Astrocyte of the cerebellum (primary cell): ENCODE results near the gene LRRC71.

Experiments used
- DNase-seq: peaks from one replicate; pipeline ENCODE4 v3.0.0-alpha.2; 2011; ENCODE audit warnings: low read depth
- H3K4me3 ChIP-seq: 2 replicates; pipeline ENCODE4 v1.5.1; 2011; ENCODE audit warnings: mild to moderate bottlenecking, low read depth, low read length, moderate library complexity
- in situ Hi-C: cut with HindIII; loops from 2 replicates; pipeline ENCODE4 v1.10.0; 2017; ENCODE audit warnings: low sequenced_read_pairs
- TF ChIP-seq, protein P1 (sequence below): IDR thresholded peaks from 2 replicates; pipeline ENCODE4 v1.5.1; 2012; ENCODE audit warnings: low read length, low read depth, moderate library complexity, mild to moderate bottlenecking; ENCODE audit errors: missing control alignments

LRRC71 gene

DNA sequence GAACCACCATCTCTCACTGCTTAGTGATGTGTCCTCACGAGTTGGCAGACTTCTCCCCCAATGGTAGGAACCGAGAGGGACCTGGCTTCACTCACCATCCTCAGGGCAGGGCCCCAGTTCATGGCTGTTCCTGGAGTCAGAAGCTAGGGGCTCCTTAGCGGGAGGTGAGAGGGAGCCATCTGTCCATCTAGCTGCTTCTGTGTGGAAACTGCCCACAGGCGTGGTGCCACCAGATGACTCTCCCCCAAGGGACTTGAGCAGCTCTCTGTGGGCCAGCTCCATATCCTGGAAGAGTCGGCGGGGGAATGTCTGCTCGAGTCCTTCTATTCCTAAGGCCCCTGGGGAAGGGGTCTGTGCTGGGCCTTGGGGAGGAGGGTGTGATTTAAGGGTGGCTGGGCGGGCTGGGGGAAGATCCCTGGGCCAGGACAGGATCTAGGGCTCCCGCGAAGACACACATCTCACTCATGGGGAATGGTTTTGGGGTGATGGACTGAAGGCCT is 16.3 kb downstream of the LRRC71 start:
- in situ Hi-C loops: no loop called here
- TF ChIP-seq, protein P1, sequence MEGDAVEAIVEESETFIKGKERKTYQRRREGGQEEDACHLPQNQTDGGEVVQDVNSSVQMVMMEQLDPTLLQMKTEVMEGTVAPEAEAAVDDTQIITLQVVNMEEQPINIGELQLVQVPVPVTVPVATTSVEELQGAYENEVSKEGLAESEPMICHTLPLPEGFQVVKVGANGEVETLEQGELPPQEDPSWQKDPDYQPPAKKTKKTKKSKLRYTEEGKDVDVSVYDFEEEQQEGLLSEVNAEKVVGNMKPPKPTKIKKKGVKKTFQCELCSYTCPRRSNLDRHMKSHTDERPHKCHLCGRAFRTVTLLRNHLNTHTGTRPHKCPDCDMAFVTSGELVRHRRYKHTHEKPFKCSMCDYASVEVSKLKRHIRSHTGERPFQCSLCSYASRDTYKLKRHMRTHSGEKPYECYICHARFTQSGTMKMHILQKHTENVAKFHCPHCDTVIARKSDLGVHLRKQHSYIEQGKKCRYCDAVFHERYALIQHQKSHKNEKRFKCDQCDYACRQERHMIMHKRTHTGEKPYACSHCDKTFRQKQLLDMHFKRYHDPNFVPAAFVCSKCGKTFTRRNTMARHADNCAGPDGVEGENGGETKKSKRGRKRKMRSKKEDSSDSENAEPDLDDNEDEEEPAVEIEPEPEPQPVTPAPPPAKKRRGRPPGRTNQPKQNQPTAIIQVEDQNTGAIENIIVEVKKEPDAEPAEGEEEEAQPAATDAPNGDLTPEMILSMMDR: no peak
- no peak overlapping the region for H3K4me3 ChIP-seq
- no peak for DNase-seq

- in situ Hi-C loops: no loop called here
- H3K4me3 ChIP-seq: no peak overlapping the region
- no peak for DNase-seq
Observed at GRCh38 chr1:156937883-156938282, 17.5 kb downstream of the LRRC71 start.

GRCh38 chr1:156938813-156939212 is 18.4 kb downstream of the LRRC71 start:
- in situ Hi-C loops: no loop called here
- H3K4me3 ChIP-seq: no peak overlapping the region
- TF ChIP-seq, protein P1: no peak
- DNase-seq: no peak

More at GRCh38 chr1:156937883-156938282, 17.5 kb downstream of the LRRC71 start:
- TF ChIP-seq, protein P1: no peak

DNA sequence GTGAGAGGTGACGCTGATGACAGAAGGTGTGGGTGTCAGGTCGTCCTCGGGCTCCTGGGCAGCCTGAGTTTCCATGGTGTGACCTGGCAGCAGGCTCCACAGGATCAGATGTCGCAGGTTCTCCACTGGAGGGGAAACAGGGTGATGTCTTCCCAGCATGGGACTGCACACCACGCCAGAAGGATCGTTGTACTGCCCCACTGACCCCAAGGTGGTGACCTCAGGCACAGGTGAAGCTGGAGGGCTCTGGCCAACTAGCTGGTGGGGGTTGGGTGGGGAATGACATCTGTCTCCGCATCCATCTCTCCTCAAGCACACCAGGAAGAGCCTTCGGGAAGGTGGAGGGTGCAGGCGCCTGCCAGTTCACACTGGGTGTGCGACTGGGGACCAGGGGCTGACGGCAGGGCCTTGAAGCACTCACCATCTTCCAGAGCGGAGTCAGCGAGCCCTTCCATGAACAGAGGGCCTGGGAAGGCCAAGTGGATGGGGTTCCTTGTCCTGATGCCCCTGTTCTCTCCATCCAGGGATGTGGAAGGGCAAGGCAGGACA is 19.4 kb downstream of the LRRC71 start:
- no peak overlapping the region for H3K4me3 ChIP-seq
- no peak for DNase-seq
- in situ Hi-C loops: no loop called here
- TF ChIP-seq, protein P1: no peak

GRCh38 chr1:156941675-156942074 is 21.2 kb downstream of the LRRC71 start:
- TF ChIP-seq, protein P1: no peak
- in situ Hi-C loops: no loop called here
- DNase-seq: no peak
- no peak overlapping the region for H3K4me3 ChIP-seq

- no peak for DNase-seq
- H3K4me3 ChIP-seq: no peak overlapping the region
- in situ Hi-C loops: no loop called here
- TF ChIP-seq, protein P1: no peak
Observed at GRCh38 chr1:156942176-156942575, 21.7 kb downstream of the LRRC71 start.
